ENCODE measurements around the gene PAWR. TPM values are rescaled to one million over a fixed set of nuclear protein-coding genes. Genes with fewer than 3 reads are reported as not detected.
"Not testable (repeated sequence)": the region's sequence is repeated elsewhere in the genome, so short reads cannot be mapped to it uniquely, and the experiment has no call there.

PAWR gene
- total RNA-seq, 2 donors from 2014 or later, result 78.9 to 104 TPM

DNA sequence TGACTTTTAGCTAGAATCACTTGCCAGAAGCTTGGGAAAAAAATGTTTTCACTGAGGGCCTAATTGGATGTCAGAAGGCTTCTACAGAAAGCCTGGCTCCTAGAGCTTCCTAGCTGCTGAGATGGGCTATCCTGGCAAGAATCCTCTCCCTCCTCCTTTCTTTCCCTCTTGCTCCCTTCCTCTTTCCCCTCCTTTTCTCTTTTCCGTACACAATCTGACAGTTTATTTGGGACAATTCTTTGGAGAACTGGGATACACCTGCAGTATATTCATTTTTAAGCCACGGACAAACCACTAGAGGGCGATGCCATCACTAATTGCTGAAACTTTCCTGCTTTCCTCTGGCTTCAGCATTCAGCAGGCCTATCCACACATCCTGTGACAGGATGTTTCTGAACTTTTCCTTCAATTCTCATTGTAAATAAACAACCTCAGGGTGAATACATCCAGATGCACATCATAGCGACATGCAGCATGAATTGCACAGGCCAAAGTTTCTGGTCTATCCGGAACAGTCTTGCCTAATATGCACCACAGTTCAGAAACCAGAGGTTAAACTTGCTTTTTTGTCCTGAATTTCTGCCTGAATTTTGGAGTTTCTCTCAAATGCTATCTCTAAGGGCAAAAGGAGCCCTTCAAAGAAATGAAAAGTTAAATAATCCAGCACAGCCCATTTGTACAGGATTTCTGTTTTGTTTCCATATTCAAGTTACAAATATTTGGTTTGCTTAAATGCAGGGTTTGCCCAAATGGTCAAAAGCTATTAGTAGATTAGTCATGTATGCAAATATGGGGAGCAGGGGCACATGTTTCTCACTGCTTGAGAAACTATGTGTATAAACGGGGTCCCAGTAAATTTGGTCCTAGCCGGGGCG, 142.8 kb downstream of the PAWR start:
- TF ChIP-seq, protein P1, sequence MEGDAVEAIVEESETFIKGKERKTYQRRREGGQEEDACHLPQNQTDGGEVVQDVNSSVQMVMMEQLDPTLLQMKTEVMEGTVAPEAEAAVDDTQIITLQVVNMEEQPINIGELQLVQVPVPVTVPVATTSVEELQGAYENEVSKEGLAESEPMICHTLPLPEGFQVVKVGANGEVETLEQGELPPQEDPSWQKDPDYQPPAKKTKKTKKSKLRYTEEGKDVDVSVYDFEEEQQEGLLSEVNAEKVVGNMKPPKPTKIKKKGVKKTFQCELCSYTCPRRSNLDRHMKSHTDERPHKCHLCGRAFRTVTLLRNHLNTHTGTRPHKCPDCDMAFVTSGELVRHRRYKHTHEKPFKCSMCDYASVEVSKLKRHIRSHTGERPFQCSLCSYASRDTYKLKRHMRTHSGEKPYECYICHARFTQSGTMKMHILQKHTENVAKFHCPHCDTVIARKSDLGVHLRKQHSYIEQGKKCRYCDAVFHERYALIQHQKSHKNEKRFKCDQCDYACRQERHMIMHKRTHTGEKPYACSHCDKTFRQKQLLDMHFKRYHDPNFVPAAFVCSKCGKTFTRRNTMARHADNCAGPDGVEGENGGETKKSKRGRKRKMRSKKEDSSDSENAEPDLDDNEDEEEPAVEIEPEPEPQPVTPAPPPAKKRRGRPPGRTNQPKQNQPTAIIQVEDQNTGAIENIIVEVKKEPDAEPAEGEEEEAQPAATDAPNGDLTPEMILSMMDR (IDR thresholded peaks at IDR 0.05), result peak; percentile 63
- ATAC-seq (ENCODE audit: insufficient number of reproducible peaks, low FRiP score, low read depth), result peak; percentile 56

DNA sequence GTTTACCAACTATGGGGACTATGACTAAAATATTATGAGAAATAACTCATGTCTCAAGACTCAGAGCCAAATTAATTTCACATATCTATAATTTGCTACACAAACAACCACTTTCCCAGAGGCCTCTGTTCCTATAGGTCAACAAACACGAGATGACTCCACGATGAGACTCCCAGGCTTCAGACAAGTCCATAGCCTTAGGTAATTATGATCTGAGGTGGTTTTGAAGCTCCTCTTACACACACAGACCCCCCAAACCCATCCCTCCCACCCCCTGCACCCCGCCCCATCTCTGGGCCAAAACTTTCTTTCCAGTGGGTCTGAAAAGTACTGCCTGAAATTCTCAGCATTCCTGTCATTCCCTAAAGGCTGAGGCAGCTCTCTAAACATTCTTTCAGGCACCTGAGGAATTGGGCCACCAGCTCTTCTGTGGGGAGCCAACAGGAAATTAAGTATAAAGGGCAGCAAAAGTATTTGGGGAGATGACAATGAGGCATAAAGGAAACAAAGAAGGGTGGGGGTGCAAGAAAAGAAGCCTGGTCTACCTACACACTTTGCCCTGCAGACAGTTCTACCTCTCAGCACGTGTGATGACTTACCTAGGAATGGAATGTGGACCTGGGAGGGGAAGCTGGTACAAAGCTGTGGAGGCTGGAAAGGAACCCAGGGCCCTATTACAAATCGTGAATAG, 143.6 kb downstream of the PAWR start:
- Histone ChIP-seq H3K36me3 (no peaks in the 10 kb centered on the region), H3K9me3 (no peaks in the 10 kb centered on the region), H3K4me1 (ENCODE audit: control insufficient read depth in 1 of 2, low read depth in 2 of 2) (peaks cover 33 to 58% of the 10 kb centered on the region in 2 donors), H3K27me3 (replicated peaks; ENCODE audit: insufficient read depth) (no peaks in the 10 kb centered on the region), H3K4me3 (no peak overlapping the region), H3K27ac (peak overlapping the region; percentile 68 to 81)
- ATAC-seq (ENCODE audit: insufficient number of reproducible peaks, low FRiP score, low read depth) (peak; percentile 28), DNase-seq (ENCODE audit: low spot score) (no peak)
- TF ChIP-seq, protein P1 (IDR thresholded peaks at IDR 0.05), result no peak

More for the DNA sequence above, 142.8 kb downstream of the PAWR start:
- peaks cover 39 to 66% of the 10 kb centered on the region in 2 donors for H3K4me1 ChIP-seq (ENCODE audit: control insufficient read depth in 1 of 2, low read depth in 2 of 2)
- H3K27ac ChIP-seq, result peak overlapping the region; percentile 68 to 81
- no peak for DNase-seq (ENCODE audit: low spot score)
- H3K9me3 ChIP-seq, result no peaks in the 10 kb centered on the region
- no peak overlapping the region for H3K4me3 ChIP-seq
- H3K36me3 ChIP-seq, result no peaks in the 10 kb centered on the region
- no peaks in the 10 kb centered on the region for H3K27me3 ChIP-seq (replicated peaks; ENCODE audit: insufficient read depth)

DNA sequence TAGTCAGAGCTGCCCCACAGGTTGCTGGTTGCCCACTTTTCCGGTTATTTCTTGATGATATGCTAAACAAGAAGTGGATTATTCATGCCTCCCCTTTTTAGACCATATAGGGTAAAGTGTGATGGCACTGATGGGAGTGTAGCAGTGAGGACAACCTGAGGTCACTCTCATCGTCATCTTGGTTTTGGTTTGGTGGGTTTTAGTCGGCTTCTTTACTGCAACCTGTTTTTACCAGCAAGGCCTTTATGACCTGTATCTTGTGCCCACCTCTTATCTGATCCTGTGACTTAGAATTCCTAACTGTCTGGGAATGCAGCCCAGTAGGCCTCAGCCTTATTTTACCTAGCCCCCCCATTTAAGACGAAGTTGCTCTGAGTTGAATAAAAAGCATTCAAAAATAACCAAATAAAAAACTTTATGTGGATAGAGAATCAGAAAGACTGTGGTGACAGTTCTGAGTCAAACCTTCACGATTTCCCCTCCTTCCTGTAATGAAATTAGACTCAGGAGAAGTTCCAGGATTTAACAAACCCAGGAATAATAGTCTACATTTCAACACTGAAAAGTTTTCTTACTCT, 144.2 kb downstream of the PAWR start:
- peak overlapping the region; percentile 68 to 81 for H3K27ac ChIP-seq
- no peaks in the 10 kb centered on the region for H3K36me3 ChIP-seq
- TF ChIP-seq, protein P1 (IDR thresholded peaks at IDR 0.05), result no peak
- ATAC-seq (ENCODE audit: insufficient number of reproducible peaks, low FRiP score, low read depth) (peak; percentile 57), DNase-seq (ENCODE audit: low spot score) (no peak)
- no peak overlapping the region for H3K4me3 ChIP-seq
- H3K4me1 ChIP-seq (ENCODE audit: control insufficient read depth in 1 of 2, low read depth in 2 of 2), result peaks cover 33 to 53% of the 10 kb centered on the region in 2 donors
- H3K27me3 ChIP-seq (replicated peaks; ENCODE audit: insufficient read depth), result no peaks in the 10 kb centered on the region
- no peaks in the 10 kb centered on the region for H3K9me3 ChIP-seq

DNA sequence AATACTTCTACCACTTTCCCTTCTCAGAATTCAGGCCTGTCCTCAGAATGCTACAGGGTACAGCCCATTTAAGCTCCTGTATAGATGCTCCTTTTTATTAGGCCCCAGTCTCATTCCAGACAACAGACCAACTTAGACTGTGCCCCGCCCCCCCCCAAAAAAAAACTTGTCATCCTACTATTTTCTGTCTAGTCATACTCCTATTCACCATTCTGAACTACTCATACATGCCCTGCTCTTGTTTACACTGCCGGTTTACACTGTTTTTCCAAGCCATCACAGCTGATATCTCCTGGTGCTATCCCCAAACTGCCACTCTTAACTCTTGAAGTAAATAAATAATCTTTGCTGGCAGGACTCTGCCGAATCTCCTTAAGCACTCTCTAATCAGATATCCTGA, 146.3 kb downstream of the PAWR start:
- H3K27me3 ChIP-seq (replicated peaks; ENCODE audit: insufficient read depth); H3K9me3 ChIP-seq; H3K27ac ChIP-seq; DNase-seq (ENCODE audit: low spot score); ATAC-seq (ENCODE audit: insufficient number of reproducible peaks, low FRiP score, low read depth); H3K36me3 ChIP-seq; H3K4me3 ChIP-seq: not testable (repeated sequence)
- peaks cover 29 to 37% of the 10 kb centered on the region in 2 donors for H3K4me1 ChIP-seq (ENCODE audit: control insufficient read depth in 1 of 2, low read depth in 2 of 2)

DNA sequence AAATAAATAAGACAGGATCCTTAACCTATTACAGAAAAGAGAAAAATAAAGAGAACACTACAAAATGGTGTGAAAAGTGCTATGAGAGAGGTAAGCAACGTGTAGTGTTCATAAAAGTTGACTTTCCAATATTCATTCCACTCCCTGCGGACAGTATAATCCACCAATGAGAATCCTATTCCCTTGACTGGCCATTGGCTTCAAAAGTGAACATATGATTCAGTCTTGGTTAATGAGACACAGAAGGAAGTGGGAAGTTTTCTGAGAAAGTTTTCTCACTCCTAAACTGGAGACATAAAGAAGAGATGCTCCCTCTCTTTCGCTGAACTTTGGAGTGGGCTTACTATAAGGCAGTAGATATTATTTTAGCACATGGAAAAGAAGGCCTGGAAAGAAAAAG, 153.1 kb downstream of the PAWR start:
- no peak overlapping the region for H3K4me3 ChIP-seq
- no peak for ATAC-seq (ENCODE audit: insufficient number of reproducible peaks, low FRiP score, low read depth)
- H3K36me3 ChIP-seq, result no peaks in the 10 kb centered on the region
- H3K9me3 ChIP-seq, result no peaks in the 10 kb centered on the region
- DNase-seq (ENCODE audit: low spot score), result no peak
- H3K4me1 ChIP-seq (ENCODE audit: control insufficient read depth in 1 of 2, low read depth in 2 of 2), result no peaks in the 10 kb centered on the region
- no peak overlapping the region for H3K27ac ChIP-seq
- TF ChIP-seq, protein P1 (IDR thresholded peaks at IDR 0.05), result no peak
- no peaks in the 10 kb centered on the region for H3K27me3 ChIP-seq (replicated peaks; ENCODE audit: insufficient read depth)
